Thyroid gland (tissue), 4 donors: ENCODE measurements around the gene TPK1.
"Not testable (repeated sequence)": the region's sequence is repeated elsewhere in the genome, so short reads cannot be mapped to it uniquely, and the experiment has no call there.

Experiments used
- POLR2A ChIP-seq, 2 donors: fragments of 450-650 bp; IDR thresholded peaks; one replicate each; pipeline ENCODE4 v1.6.1; 2017; ENCODE audit warnings: antibody characterized with exemption in 2 of 2, mild to moderate bottlenecking in 2 of 2, moderate library complexity in 1 of 2
- TF ChIP-seq, protein P1 (sequence below), 6 experiments: fragments of 200-600 bp in 3 of 6; fragments of 450-650 bp in 3 of 6; sonication (generic) in 3 of 6; IDR thresholded peaks; one replicate each; pipeline ENCODE4 v1.5.1; 2016 to 2019; ENCODE audit warnings: antibody characterized with exemption in 6 of 6, mild to moderate bottlenecking in 2 of 6, inconsistent platforms in 1 of 6, moderate library complexity in 1 of 6

DNA sequence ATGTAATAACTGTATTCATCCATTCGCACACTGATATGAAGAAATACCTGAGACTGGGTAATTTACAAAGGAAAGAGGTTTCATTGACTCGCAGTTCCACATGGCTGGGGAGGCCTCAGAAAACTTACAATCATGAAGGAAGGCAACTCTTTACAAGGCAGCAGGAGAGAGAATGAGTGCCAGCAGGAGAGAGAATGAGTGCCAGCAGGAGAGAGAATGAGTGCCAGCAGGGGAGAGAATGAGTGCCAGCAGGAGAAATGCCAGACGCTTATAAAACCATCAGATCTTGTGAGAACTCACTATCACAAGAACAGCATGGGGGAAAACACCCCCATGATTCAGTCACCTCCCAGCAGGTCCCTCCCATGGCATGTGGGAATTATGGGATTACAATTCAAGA is 58.0 kb downstream of the TPK1 start:
- TF ChIP-seq, protein P1, sequence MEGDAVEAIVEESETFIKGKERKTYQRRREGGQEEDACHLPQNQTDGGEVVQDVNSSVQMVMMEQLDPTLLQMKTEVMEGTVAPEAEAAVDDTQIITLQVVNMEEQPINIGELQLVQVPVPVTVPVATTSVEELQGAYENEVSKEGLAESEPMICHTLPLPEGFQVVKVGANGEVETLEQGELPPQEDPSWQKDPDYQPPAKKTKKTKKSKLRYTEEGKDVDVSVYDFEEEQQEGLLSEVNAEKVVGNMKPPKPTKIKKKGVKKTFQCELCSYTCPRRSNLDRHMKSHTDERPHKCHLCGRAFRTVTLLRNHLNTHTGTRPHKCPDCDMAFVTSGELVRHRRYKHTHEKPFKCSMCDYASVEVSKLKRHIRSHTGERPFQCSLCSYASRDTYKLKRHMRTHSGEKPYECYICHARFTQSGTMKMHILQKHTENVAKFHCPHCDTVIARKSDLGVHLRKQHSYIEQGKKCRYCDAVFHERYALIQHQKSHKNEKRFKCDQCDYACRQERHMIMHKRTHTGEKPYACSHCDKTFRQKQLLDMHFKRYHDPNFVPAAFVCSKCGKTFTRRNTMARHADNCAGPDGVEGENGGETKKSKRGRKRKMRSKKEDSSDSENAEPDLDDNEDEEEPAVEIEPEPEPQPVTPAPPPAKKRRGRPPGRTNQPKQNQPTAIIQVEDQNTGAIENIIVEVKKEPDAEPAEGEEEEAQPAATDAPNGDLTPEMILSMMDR (IDR thresholded peaks at IDR 0.05), result not testable (repeated sequence)
- not testable (repeated sequence) for TF ChIP-seq POLR2A (IDR thresholded peaks at IDR 0.05)
